Measurements from ENCODE around the gene PRDM2. TPM values are rescaled to one million over a fixed set of nuclear protein-coding genes. Genes with fewer than 3 reads are reported as not detected.
"Not testable (repeated sequence)": the region's sequence is repeated elsewhere in the genome, so short reads cannot be mapped to it uniquely, and the experiment has no call there.

Gene PRDM2
- 9.2 and 11.3 TPM in 2 replicates for total RNA-seq (2014; rRNA removed; shearing (Covaris generic))

GRCh38 chr1:13699936-13700520, at the start of gene PRDM2:
PRDM2 (plus strand) TSS chr1:13700188; CDS start chr1:13715606, 15,418 bp downstream.
- peak; percentile 33 for DNase-seq (ENCODE audit: low read depth)

- DNase-seq (ENCODE audit: low read depth) = peak; percentile 71
These were observed 48.7 kb upstream of the PRDM2 start for GRCh38 chr1:13651279-13651678.

- no peak for DNase-seq (ENCODE audit: low read depth)
These were observed 47.8 kb upstream of the PRDM2 start for GRCh38 chr1:13652238-13652637.

GRCh38 chr1:13661539-13661938, 38.4 kb upstream of the PRDM2 start:
- DNase-seq (ENCODE audit: low read depth) = peak; percentile 72

GRCh38 chr1:13662493-13662892, 37.5 kb upstream of the PRDM2 start:
- DNase-seq (ENCODE audit: low read depth) = peak; percentile 70

GRCh38 chr1:13663969-13664368, 36.0 kb upstream of the PRDM2 start:
- no peak for DNase-seq (ENCODE audit: low read depth)

- DNase-seq (ENCODE audit: low read depth) = no peak
These were observed 35.5 kb upstream of the PRDM2 start for GRCh38 chr1:13664451-13664850.

GRCh38 chr1:13666317-13666716, 33.7 kb upstream of the PRDM2 start:
- DNase-seq (ENCODE audit: low read depth) = no peak

GRCh38 chr1:13667691-13668090, 32.3 kb upstream of the PRDM2 start:
- DNase-seq (ENCODE audit: low read depth) = no peak

- DNase-seq (ENCODE audit: low read depth) = no peak
These were observed 25.6 kb upstream of the PRDM2 start for GRCh38 chr1:13674377-13674776.

- DNase-seq (ENCODE audit: low read depth) = no peak
These were observed 24.8 kb upstream of the PRDM2 start for GRCh38 chr1:13675151-13675651.

- no peak for DNase-seq (ENCODE audit: low read depth)
These were observed 22.1 kb upstream of the PRDM2 start for GRCh38 chr1:13677896-13678295.

GRCh38 chr1:13679651-13680050, 20.3 kb upstream of the PRDM2 start:
- DNase-seq (ENCODE audit: low read depth) = no peak

- DNase-seq (ENCODE audit: low read depth) = not testable (repeated sequence)
These were observed 19.4 kb upstream of the PRDM2 start for GRCh38 chr1:13680609-13681008.

GRCh38 chr1:13681921-13682320, 18.1 kb upstream of the PRDM2 start:
- no peak for DNase-seq (ENCODE audit: low read depth)

GRCh38 chr1:13682444-13682843, 17.5 kb upstream of the PRDM2 start:
- no peak for DNase-seq (ENCODE audit: low read depth)

- DNase-seq (ENCODE audit: low read depth) = no peak
These were observed 16.8 kb upstream of the PRDM2 start for GRCh38 chr1:13683206-13683605.

- no peak for DNase-seq (ENCODE audit: low read depth)
These were observed 12.8 kb upstream of the PRDM2 start for GRCh38 chr1:13687151-13687715.

GRCh38 chr1:13693094-13693493, 6.9 kb upstream of the PRDM2 start:
- not testable (repeated sequence) for DNase-seq (ENCODE audit: low read depth)

- no peak for DNase-seq (ENCODE audit: low read depth)
These were observed 4.9 kb upstream of the PRDM2 start for GRCh38 chr1:13694886-13695684.

GRCh38 chr1:13697738-13698137, 2.2 kb upstream of the PRDM2 start:
- no peak for DNase-seq (ENCODE audit: low read depth)

GRCh38 chr1:13699510-13699909, 478 bp upstream of the PRDM2 start:
- peak; percentile 24 for DNase-seq (ENCODE audit: low read depth)
